Measurements from ENCODE around the gene KCNH8. TPM values are rescaled to one million over a fixed set of nuclear protein-coding genes. Genes with fewer than 3 reads are reported as not detected.

The KCNH8 gene
- total RNA-seq, 2 donors from 2014 or later: 0.75 TPM; not detected in 1

- DNase-seq (no peak), ATAC-seq (no peak)
- H3K4me1 Mint-ChIP-seq: no peaks in the 10 kb centered on the region
- H3K4me3 Mint-ChIP-seq: no peak overlapping the region
- H3K27ac Mint-ChIP-seq: no peak overlapping the region
- H3K27me3 Mint-ChIP-seq: no peaks in the 10 kb centered on the region
- H3K9me3 ChIP-seq (ENCODE audit: control insufficient read depth, low read length, poor library complexity, severe bottlenecking): no peaks in the 10 kb centered on the region
- H3K36me3 Mint-ChIP-seq (ENCODE audit: low read depth): no peaks in the 10 kb centered on the region
Measured at GRCh38 chr3:19576343-19576742, 428.0 kb downstream of the KCNH8 start.
